ENCODE results near the gene ANGEL2. TPM values are rescaled to one million over a fixed set of nuclear protein-coding genes. Genes with fewer than 3 reads are reported as not detected.
A peak's percentile ranks its signal among the peaks of the same experiment; 100 is the strongest.

Gene ANGEL2, protein sequence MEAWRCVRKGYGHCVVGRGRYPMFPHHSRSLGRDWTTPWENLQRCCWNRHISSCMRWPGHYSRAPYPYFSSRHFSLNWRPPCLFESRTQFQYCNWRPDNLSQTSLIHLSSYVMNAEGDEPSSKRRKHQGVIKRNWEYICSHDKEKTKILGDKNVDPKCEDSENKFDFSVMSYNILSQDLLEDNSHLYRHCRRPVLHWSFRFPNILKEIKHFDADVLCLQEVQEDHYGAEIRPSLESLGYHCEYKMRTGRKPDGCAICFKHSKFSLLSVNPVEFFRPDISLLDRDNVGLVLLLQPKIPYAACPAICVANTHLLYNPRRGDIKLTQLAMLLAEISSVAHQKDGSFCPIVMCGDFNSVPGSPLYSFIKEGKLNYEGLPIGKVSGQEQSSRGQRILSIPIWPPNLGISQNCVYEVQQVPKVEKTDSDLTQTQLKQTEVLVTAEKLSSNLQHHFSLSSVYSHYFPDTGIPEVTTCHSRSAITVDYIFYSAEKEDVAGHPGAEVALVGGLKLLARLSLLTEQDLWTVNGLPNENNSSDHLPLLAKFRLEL
- 10 to 100 TPM; 34.3 to 39.7 (median 37.8) TPM for total RNA-seq

DNA sequence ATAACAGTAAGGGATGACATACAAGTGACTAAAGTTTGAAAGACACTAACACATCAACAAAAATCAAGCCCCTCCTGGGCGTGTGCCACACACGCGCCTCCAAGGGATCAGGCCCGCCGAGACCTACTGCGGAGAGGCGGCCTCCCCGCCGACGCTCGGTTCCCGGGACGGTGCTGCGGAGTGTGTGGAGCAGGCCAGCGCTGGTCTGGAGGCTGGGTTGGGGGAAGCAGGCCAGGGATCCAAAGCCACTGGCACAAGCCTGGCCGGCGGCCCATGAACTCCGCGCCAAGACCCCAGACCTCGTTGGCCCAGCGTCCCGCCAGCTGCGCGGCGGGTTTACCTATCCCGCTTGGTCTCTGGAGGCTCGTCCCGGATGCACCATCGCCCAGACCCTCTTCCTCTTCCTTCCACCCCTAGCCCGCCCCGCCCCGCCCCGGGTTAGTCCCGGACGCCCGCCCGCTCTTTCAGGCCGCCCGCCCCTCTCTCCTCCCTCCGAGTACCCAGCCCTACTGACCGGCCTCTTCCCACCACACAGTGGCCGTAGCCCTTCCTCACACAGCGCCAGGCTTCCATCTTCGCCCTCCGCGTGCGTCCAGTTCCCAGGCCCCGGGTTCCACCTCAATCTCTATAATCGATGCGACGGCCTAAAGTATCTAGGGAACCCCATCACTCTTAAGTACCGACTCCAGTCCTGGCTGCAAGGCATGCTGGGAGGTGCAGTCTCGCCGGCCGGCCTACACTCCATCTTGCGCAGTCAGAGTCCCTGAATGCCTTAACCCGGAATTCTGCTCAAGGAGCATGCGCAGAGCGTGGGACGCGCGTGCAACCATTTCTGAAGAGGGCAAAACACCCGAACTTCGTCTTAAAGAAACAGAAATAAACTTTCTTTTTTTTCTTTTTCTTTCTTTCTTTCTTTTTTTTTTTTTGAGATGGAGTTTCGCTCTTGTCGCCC is at the start of gene ANGEL2:
ANGEL2 (minus strand) TSS at position 769 of the 952 bp plus-strand sequence; CDS start at position 573, 196 bp downstream.
- Mint-ChIP-seq H3K4me3 (peak within 1 kb of the TSS; percentile 99), H3K36me3 (ENCODE audit: insufficient read depth) (peaks cover 16% of the 10 kb centered on the region), H3K4me1 (ENCODE audit: low read depth) (peaks cover 35% of the 10 kb centered on the region), H3K9me3 (no peaks in the 10 kb centered on the region), H3K27me3 (ENCODE audit: low read depth) (no peaks in the 10 kb centered on the region)
- DNase-seq (peak; percentile 91), ATAC-seq (peak; percentile 97 to 98)

DNA sequence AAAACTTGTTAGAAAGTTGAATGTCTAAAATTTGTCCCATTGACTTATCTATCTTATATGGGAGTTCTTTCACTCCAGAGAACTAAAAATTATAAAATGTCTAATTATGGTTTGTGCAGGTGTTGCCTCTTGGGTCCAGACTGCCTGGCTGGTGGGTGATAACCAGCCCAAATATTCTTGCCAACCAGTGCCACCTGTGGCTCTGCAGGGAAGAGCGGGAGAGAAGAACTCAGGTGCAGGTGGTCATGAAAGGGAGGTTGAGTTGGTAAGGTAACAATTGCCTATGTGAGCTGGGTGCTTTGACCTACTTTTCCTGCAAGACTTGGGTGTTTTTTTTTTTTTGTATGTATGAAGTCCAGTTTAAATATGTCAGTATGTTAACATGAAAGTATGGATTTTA is 45.6 kb upstream of the ANGEL2 start:
- DNase-seq = no peak
- Mint-ChIP-seq H3K4me1 (ENCODE audit: low read depth) (peaks cover 7% of the 10 kb centered on the region), H3K27me3 (ENCODE audit: low read depth) (no peaks in the 10 kb centered on the region), H3K4me3 (no peak overlapping the region), H3K36me3 (ENCODE audit: insufficient read depth) (peaks cover 9% of the 10 kb centered on the region), H3K9me3 (no peaks in the 10 kb centered on the region)
- no peak for ATAC-seq

DNA sequence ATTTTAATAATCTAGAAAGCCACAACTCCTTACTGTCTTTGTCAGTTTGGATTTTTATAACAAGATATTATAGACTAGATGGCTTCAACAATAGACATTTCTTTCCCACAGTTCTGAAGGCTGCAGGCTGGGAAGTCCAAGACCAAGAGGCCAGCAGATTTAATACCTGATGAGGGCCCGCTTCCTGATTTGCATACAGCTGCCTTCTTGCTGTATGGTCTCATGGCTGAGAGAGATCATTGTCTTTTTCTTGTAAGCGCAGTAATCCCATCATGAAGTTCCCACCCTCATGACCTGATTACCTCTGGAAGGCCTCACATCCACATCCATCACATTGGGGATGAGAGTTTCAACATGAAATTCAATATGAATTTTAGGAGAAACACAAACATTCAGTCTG is 45.2 kb upstream of the ANGEL2 start:
- Mint-ChIP-seq H3K9me3 (no peaks in the 10 kb centered on the region), H3K4me1 (ENCODE audit: low read depth) (peaks cover 7% of the 10 kb centered on the region), H3K36me3 (ENCODE audit: insufficient read depth) (peaks cover 9% of the 10 kb centered on the region), H3K4me3 (no peak overlapping the region), H3K27me3 (ENCODE audit: low read depth) (no peaks in the 10 kb centered on the region)
- ATAC-seq = no peak
- no peak for DNase-seq

DNA sequence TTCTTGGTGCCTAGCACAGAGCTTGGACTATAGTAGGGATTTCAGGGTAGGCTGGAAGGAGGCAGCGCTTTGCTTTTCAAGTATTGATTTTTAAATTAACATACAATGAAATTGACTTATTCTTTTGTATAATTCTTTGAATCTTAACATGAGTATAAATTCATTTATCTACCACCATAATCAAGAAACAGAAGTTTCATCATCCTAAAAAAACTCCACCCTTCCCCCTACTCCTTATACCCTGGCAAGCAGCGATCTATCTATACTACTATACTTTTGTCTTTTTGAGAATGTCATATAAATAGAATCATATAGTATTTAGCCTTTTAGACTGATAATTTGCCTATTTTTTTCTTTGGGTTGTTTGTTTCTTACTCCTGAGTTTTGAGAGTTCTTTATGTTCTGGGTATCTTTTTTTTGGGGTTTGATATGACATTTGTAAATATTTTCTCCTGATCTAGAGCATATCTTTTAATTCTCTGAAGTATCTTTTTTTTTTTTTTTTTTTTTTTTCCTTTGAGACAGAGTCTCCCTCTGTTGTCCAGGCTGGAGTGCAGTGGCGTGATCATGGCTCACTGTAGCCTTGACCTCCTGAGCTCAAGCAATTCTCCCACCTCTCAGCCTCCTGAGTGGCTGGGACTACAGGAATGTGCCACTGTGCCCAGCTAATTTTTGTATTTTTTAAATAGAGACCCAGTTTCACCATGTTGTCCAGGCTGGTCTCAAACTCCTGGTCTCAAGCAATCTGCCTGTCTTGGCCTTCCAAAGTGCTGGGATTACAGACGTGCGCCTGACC is 41.8 kb upstream of the ANGEL2 start:
- no peak for DNase-seq
- no peak for ATAC-seq
- Mint-ChIP-seq H3K4me1 (ENCODE audit: low read depth) (peaks cover 17% of the 10 kb centered on the region), H3K4me3 (no peak overlapping the region), H3K36me3 (ENCODE audit: insufficient read depth) (peaks cover 11% of the 10 kb centered on the region), H3K9me3 (no peaks in the 10 kb centered on the region), H3K27me3 (ENCODE audit: low read depth) (no peaks in the 10 kb centered on the region)

DNA sequence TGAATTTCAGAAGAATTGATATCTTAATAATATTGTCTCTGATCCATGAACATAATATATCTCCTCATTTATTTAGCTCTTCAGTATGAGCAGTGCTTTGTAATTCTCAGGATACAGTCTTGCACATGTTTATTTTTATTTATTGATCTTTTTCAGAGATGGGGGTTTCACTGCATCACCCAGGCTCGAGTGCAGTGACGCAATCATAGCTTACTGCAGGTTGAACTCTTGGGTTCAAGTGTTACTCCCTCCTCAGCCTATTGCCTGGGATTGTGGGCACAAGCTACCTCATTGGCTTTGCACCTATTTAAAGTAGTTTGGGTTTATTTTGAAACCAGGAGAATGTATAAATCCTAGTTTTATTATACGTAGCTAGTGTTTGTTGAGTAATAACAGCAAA is 40.1 kb upstream of the ANGEL2 start:
- no peaks in the 10 kb centered on the region for H3K27me3 Mint-ChIP-seq (ENCODE audit: low read depth)

DNA sequence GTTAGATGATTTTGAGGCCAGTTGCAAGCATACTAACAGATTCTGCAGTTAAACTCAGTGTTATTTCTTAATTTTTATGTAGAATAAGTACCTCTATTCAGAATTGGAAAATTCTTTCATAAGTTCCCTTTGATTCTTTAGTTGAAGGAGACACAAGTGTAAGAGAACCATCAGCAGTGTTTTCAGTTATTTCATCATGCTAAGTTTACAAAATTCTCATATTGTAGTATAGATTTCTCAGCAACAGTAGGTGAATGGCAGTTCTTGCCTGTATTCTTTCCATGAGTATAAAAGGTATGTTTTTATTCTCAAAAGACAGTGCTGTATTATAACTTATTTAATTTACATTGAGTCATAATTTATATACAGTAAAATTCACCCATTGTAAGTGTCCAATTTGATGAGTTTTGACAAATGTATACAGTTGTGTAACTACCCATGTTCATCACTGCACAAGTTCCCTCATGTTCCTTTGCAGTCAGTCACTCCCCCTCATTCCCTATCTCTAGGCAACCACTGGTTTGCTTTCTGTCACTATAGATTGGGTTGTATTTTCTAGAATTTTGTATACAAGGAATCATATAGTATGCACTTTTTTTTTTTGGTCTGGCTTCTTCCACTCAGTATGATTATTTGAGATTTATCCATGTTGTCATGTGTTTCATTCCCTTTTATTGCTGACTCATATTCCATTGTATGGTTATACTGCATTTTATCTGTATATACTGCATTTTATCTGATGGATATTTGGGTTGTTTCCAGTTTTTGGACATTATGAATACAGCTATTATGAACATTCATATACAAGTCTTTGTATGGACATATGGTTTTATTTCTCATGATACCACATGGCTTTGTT is 39.3 kb upstream of the ANGEL2 start:
- Mint-ChIP-seq H3K4me1 (ENCODE audit: low read depth) (peaks cover 30% of the 10 kb centered on the region), H3K9me3 (peaks cover 6% of the 10 kb centered on the region), H3K4me3 (no peak overlapping the region), H3K36me3 (ENCODE audit: insufficient read depth) (peaks cover 12% of the 10 kb centered on the region), H3K27me3 (ENCODE audit: low read depth) (peaks cover 4% of the 10 kb centered on the region)
- ATAC-seq (no peak), DNase-seq (no peak)

More for the DNA sequence above, 40.1 kb upstream of the ANGEL2 start:
- H3K9me3 Mint-ChIP-seq = no peaks in the 10 kb centered on the region
- ATAC-seq (no peak), DNase-seq (no peak)
- H3K36me3 Mint-ChIP-seq (ENCODE audit: insufficient read depth) = peaks cover 9% of the 10 kb centered on the region
- H3K4me3 Mint-ChIP-seq = no peak overlapping the region
- H3K4me1 Mint-ChIP-seq (ENCODE audit: low read depth) = peaks cover 22% of the 10 kb centered on the region

DNA sequence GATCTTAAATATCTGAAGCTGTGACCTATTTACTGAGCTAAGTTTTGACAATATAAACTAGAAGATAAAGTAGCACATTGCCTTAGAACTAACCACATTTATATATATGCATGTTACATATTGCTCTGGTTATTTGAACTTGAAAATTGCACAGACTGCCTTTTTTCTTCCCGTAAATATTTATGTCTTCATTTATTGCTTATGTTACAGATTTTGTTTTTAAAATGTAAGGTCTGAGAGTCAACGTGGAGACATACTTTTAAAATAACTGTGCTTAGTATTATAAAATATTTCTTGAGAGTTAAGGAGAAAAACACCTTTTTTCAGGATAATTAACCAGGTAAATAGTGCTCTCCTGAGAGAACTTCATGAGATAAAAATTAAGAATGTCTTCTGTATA is 38.5 kb upstream of the ANGEL2 start:
- Mint-ChIP-seq H3K4me1 (ENCODE audit: low read depth) (peaks cover 30% of the 10 kb centered on the region), H3K36me3 (ENCODE audit: insufficient read depth) (peaks cover 12% of the 10 kb centered on the region), H3K4me3 (no peak overlapping the region), H3K27me3 (ENCODE audit: low read depth) (peaks cover 7% of the 10 kb centered on the region), H3K9me3 (peaks cover 7% of the 10 kb centered on the region)
- no peak for ATAC-seq
- DNase-seq = no peak

DNA sequence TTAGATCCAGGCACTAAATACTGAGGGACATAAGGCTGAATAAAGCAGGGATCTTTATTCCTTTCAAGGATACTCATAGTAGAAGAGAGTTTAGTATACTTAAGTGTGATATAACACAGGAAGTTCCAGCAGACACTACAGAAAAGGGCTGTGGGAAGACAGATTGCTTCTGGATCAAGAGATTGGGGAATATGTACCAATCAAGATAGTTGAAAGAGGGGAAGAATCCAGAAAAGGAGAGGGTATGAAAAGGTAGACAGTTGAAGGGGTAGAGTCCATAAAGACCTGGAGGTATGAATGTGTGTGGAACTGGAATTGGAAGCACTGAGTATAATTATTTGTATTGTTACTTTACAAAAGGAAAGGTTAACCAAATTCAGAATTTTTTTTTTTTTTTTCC is 37.8 kb upstream of the ANGEL2 start:
- H3K36me3 Mint-ChIP-seq (ENCODE audit: insufficient read depth) = peaks cover 12% of the 10 kb centered on the region
- peaks cover 14% of the 10 kb centered on the region for H3K27me3 Mint-ChIP-seq (ENCODE audit: low read depth)
- DNase-seq = no peak
- H3K4me1 Mint-ChIP-seq (ENCODE audit: low read depth) = peaks cover 34% of the 10 kb centered on the region
- no peak overlapping the region for H3K4me3 Mint-ChIP-seq
- peaks cover 7% of the 10 kb centered on the region for H3K9me3 Mint-ChIP-seq
- no peak for ATAC-seq

DNA sequence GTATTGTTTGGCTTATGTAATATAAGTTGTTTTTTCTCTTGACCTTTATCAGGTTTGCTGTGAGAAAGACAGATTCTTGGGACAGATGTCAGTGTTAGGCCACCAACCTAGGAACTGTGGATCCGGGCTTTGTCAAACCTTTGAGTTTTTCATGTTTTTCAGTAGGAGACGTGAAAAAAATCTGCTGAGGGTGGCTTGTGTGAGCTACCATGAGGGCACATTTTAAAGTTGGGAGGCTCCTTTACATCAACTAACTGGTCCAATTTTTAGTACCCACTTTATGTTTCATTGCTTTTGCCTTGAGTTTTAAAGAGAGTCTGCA is 36.2 kb upstream of the ANGEL2 start:
- no peak for ATAC-seq
- DNase-seq = no peak
- H3K27me3 Mint-ChIP-seq (ENCODE audit: low read depth) = peaks cover 25% of the 10 kb centered on the region
- peak overlapping the region; percentile 94 for H3K4me3 Mint-ChIP-seq
- peaks cover 31% of the 10 kb centered on the region for H3K4me1 Mint-ChIP-seq (ENCODE audit: low read depth)
- peaks cover 7% of the 10 kb centered on the region for H3K9me3 Mint-ChIP-seq
- peaks cover 11% of the 10 kb centered on the region for H3K36me3 Mint-ChIP-seq (ENCODE audit: insufficient read depth)

DNA sequence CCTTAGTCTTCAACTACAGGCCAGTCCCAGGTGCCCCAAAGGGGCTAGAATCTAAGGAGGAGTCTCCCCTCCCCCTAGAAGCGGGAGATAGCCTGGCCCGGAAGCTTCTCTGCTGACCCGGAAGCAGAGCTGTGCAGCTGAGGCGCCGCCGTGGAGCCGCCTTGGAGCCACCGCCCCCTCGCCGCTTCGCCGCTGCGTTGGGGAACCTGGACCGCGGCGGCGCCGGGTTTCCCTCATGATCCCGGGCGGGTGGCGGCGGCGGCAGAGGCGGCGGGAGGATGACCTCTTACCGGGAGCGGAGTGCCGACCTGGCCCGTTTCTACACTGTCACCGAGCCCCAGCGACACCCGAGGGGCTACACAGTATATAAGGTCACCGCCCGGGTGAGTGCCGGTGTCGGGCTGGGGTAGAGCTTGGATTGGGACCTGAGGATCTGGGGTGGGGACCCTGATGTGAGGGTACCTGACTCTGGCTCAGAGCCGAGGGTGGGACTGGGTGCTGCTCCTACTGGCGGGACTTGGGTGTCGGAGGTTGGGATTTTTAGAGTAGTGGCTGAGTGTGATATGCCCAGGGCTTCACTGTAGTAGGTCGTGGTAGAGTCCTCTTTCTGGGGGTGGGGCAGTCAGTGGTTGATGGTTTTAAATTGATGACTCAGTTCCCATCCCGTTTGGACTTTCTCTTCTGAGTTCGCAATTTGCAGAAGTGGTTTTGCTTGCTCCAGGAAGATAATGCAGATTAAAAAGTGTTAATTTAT is 35.6 kb upstream of the ANGEL2 start, which contains the start of gene RPS6KC1:
RPS6KC1 (plus strand) TSS at position 115 of the 754 bp plus-strand sequence; CDS start at position 279, 164 bp downstream.
- H3K4me3 Mint-ChIP-seq = peak within 1 kb of the TSS; percentile 94
- peaks cover 7% of the 10 kb centered on the region for H3K9me3 Mint-ChIP-seq
- H3K36me3 Mint-ChIP-seq (ENCODE audit: insufficient read depth) = peaks cover 11% of the 10 kb centered on the region
- peaks cover 25% of the 10 kb centered on the region for H3K27me3 Mint-ChIP-seq (ENCODE audit: low read depth)
- peaks cover 28% of the 10 kb centered on the region for H3K4me1 Mint-ChIP-seq (ENCODE audit: low read depth)
- ATAC-seq (peak; percentile 99), DNase-seq (peak; percentile 79)

DNA sequence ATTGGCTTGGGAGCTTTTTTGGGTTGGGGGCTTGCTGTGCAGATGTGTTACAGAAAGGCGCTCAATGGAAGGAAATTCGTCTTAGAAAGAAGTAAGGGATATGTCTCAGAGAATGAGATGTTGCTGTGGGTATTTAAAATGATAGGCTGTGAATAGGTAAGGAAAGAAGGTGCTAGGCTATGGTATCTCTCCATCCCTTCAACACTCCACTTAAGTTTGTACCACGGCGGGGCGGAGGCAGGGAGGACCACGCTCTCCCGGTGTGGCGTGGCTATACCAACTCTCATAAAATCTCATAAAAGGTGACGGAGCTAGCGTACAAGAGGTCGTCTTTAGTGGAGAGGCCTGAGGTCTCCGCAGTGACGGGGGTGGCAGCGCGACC is 35.1 kb upstream of the ANGEL2 start:
- peak; percentile 44 to 46 for ATAC-seq
- no peak for DNase-seq
- peaks cover 11% of the 10 kb centered on the region for H3K36me3 Mint-ChIP-seq (ENCODE audit: insufficient read depth)

DNA sequence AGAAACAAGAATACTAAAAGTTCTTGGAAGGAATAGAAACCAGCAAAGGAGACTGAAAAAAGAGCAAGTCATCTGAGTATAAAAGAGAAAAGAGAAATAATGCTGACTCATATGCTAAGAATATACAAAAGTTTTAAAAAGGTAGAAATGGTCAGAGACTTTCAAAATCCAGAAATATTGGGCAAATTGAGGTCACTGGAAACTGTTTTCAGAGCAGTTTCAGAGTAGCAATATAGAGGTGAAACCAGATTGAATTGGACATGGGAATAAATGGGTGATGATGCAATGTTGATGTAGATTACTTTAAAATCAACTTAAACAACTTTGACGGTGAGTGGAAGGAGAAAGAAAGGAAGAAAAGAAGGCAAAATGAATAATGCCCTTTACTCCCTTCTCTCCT is 33.6 kb upstream of the ANGEL2 start:
- no peak for ATAC-seq
- peak overlapping the region; percentile 11 for H3K4me3 Mint-ChIP-seq
- peaks cover 28% of the 10 kb centered on the region for H3K27me3 Mint-ChIP-seq (ENCODE audit: low read depth)
- H3K9me3 Mint-ChIP-seq = peaks cover 7% of the 10 kb centered on the region
- peaks cover 28% of the 10 kb centered on the region for H3K4me1 Mint-ChIP-seq (ENCODE audit: low read depth)
- no peak for DNase-seq
- peaks cover 9% of the 10 kb centered on the region for H3K36me3 Mint-ChIP-seq (ENCODE audit: insufficient read depth)

More for the DNA sequence above, 35.1 kb upstream of the ANGEL2 start:
- H3K9me3 Mint-ChIP-seq = peaks cover 7% of the 10 kb centered on the region
- peak overlapping the region; percentile 94 for H3K4me3 Mint-ChIP-seq
- H3K4me1 Mint-ChIP-seq (ENCODE audit: low read depth) = peaks cover 28% of the 10 kb centered on the region
- peaks cover 25% of the 10 kb centered on the region for H3K27me3 Mint-ChIP-seq (ENCODE audit: low read depth)
